HG02981 (cell line): ENCODE measurements around the gene ZC3H7A.

Source experiments
- ATAC-seq: cut with Tn5 transposase; IDR thresholded peaks from one replicate; pipeline ENCODE4 v1.9.1; 2021; ENCODE audit warnings: mild to moderate bottlenecking, moderate library complexity; ENCODE audit not compliant: unreplicated experiment

ZC3H7A gene

GRCh38 chr16:11740567-11740966 is 56.5 kb downstream of the ZC3H7A start:
- no peak for ATAC-seq

- no peak for ATAC-seq
Observed at GRCh38 chr16:11738742-11739544, 58.1 kb downstream of the ZC3H7A start.

GRCh38 chr16:11737713-11738112 is 59.3 kb downstream of the ZC3H7A start:
- ATAC-seq = no peak

- no peak for ATAC-seq
Observed at GRCh38 chr16:11736903-11737302, 60.2 kb downstream of the ZC3H7A start.

GRCh38 chr16:11735787-11736186 is 61.3 kb downstream of the ZC3H7A start:
- ATAC-seq = no peak

- ATAC-seq = no peak
Observed at GRCh38 chr16:11734653-11735043, 62.4 kb downstream of the ZC3H7A start.

- no peak for ATAC-seq
Observed at GRCh38 chr16:11734025-11734652, 62.9 kb downstream of the ZC3H7A start.

- ATAC-seq = no peak
Observed at GRCh38 chr16:11731222-11731621, 65.8 kb downstream of the ZC3H7A start.

GRCh38 chr16:11729787-11730186 is 67.3 kb downstream of the ZC3H7A start:
- ATAC-seq = no peak

GRCh38 chr16:11727796-11728543 is 69.1 kb downstream of the ZC3H7A start:
- no peak for ATAC-seq

- no peak for ATAC-seq
Observed at GRCh38 chr16:11726008-11726407, 71.0 kb downstream of the ZC3H7A start.

- ATAC-seq = no peak
Observed at GRCh38 chr16:11725457-11725856, 71.6 kb downstream of the ZC3H7A start.

GRCh38 chr16:11722468-11722808 is 74.6 kb downstream of the ZC3H7A start:
- ATAC-seq = no peak

- ATAC-seq = no peak
Observed at GRCh38 chr16:11721781-11722467, 75.1 kb downstream of the ZC3H7A start.

GRCh38 chr16:11719762-11720161 is 77.3 kb downstream of the ZC3H7A start:
- no peak for ATAC-seq

- no peak for ATAC-seq
Observed at GRCh38 chr16:11719171-11719570, 77.9 kb downstream of the ZC3H7A start.

- no peak for ATAC-seq
Observed at GRCh38 chr16:11717811-11718210, 79.2 kb downstream of the ZC3H7A start.

- ATAC-seq = no peak
Observed at GRCh38 chr16:11716336-11716735, 80.7 kb downstream of the ZC3H7A start.

GRCh38 chr16:11715246-11715947 is 81.7 kb downstream of the ZC3H7A start:
- no peak for ATAC-seq

GRCh38 chr16:11712122-11712521 is 84.9 kb downstream of the ZC3H7A start:
- no peak for ATAC-seq

GRCh38 chr16:11711662-11712061 is 85.4 kb downstream of the ZC3H7A start:
- no peak for ATAC-seq
